Activated CD4-positive, alpha-beta T cell treated with anti-CD3 and anti-CD28 coated beads, Interleukin-2, amount 10 ng/mL, durations not matched to agents 7 days and 5 days (primary cell): ENCODE data around the gene KRT72. TPM values are rescaled to one million over a fixed set of nuclear protein-coding genes. Genes with fewer than 3 reads are reported as not detected.

Experiments
- CTCF ChIA-PET: fragments of 350-600 bp; sonication (Branson Sonifier 250); formaldehyde crosslinking; loops from one replicate; lab custom pipeline; 2021; ENCODE audit warnings: antibody characterized with exemption; lab: Charles Lee
- POLR2A ChIA-PET: fragments of 350-600 bp; sonication (Branson Sonifier 250); formaldehyde crosslinking; loops from one replicate; lab custom pipeline; 2021; ENCODE audit warnings: antibody characterized with exemption; lab: Charles Lee
- DNase-seq: peaks from one replicate; pipeline ENCODE4 v3.0.0-alpha.2; 2020
- H3K27ac Mint-ChIP-seq: one replicate; pipeline ENCODE4 v1.8.0; 2021; ENCODE audit warnings: mild to moderate bottlenecking, moderate library complexity, mixed read lengths
- H3K27me3 Mint-ChIP-seq: one replicate; pipeline ENCODE4 v1.8.0; 2021; ENCODE audit warnings: mixed read lengths
- H3K36me3 Mint-ChIP-seq: one replicate; pipeline ENCODE4 v1.8.0; 2021; ENCODE audit warnings: low read depth, mixed read lengths
- H3K4me1 Mint-ChIP-seq: one replicate; pipeline ENCODE4 v1.8.0; 2021; ENCODE audit warnings: mixed read lengths
- H3K4me3 Mint-ChIP-seq: one replicate; pipeline ENCODE4 v1.8.0; 2021; ENCODE audit warnings: mild to moderate bottlenecking, moderate library complexity, mixed read lengths
- H3K9me3 Mint-ChIP-seq: one replicate; pipeline ENCODE4 v1.8.0; 2021; ENCODE audit warnings: mixed read lengths
- total RNA-seq, 2 experiments: library from RNA; stranded (reverse); gene quantifications; one replicate each; pipeline ENCODE4 v1.2.3, GENCODE V29; 2021

Gene KRT72
- total RNA-seq, 2 experiments from 2014 or later = 12.3 to 13.0 TPM

GRCh38 chr12:52541709-52542108, 59.6 kb downstream of the KRT72 start:
- ChIA-PET POLR2A (no interaction called here), CTCF (no interaction called here)
- Mint-ChIP-seq H3K36me3 (no peaks in the 10 kb centered on the region), H3K4me3 (no peak overlapping the region), H3K4me1 (peaks cover 3% of the 10 kb centered on the region), H3K9me3 (no peaks in the 10 kb centered on the region), H3K27ac (no peak overlapping the region), H3K27me3 (no peaks in the 10 kb centered on the region)
- DNase-seq = no peak

DNA sequence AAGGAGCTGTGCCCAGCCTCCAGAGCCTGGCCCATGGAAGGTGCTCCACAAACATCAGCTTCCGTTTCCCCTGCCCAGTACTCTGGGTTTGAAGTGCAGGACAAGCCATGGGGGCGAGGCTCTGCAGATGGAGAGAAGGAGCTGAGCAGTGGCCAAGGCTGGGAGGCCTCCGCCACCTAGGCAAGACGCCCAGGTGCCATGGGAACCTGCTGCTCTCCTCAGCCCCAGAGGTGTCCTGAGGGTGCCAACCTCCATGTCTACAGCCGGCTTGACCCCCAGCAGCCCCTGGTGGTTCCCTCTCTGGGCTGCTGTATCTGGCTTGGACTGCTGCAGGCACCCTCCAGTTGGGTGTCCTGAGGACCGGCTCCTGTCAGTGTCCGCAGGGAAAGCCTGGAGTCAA, 60.7 kb downstream of the KRT72 start:
- no peak overlapping the region for H3K27ac Mint-ChIP-seq
- peaks cover 3% of the 10 kb centered on the region for H3K4me1 Mint-ChIP-seq
- H3K4me3 Mint-ChIP-seq = no peak overlapping the region
- no peak for DNase-seq
- H3K27me3 Mint-ChIP-seq = no peaks in the 10 kb centered on the region
- no peaks in the 10 kb centered on the region for H3K9me3 Mint-ChIP-seq
- CTCF ChIA-PET = no interaction called here
- POLR2A ChIA-PET = no interaction called here
- no peaks in the 10 kb centered on the region for H3K36me3 Mint-ChIP-seq

DNA sequence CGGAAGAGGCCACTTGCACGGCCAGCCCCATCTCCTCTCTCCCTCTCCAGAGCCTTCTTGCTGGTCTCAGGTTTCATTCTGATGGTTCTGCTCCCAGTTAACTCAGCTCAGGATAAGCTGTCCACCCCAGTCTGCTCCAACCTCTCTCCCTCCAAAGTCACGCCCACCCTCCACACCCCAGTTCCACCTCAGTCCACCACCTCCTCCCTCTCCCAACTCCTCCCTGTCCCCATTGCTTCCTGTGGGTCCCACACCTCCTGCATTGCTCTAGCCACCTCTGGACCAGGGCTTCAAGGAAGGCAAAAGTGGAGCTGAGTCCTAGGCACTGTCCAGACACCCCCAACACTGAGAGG, 61.5 kb downstream of the KRT72 start:
- ChIA-PET CTCF (no interaction called here), POLR2A (interaction anchor here (0.7 kb wide), 1 partner anchor 367 kb away, joined by 3 read pairs; no protein-coding TSS in a partner anchor)
- no peaks in the 10 kb centered on the region for H3K9me3 Mint-ChIP-seq
- no peak for DNase-seq
- no peaks in the 10 kb centered on the region for H3K36me3 Mint-ChIP-seq
- H3K4me1 Mint-ChIP-seq = peaks cover 3% of the 10 kb centered on the region
- no peaks in the 10 kb centered on the region for H3K27me3 Mint-ChIP-seq
- H3K4me3 Mint-ChIP-seq = no peak overlapping the region
- H3K27ac Mint-ChIP-seq = no peak overlapping the region

DNA sequence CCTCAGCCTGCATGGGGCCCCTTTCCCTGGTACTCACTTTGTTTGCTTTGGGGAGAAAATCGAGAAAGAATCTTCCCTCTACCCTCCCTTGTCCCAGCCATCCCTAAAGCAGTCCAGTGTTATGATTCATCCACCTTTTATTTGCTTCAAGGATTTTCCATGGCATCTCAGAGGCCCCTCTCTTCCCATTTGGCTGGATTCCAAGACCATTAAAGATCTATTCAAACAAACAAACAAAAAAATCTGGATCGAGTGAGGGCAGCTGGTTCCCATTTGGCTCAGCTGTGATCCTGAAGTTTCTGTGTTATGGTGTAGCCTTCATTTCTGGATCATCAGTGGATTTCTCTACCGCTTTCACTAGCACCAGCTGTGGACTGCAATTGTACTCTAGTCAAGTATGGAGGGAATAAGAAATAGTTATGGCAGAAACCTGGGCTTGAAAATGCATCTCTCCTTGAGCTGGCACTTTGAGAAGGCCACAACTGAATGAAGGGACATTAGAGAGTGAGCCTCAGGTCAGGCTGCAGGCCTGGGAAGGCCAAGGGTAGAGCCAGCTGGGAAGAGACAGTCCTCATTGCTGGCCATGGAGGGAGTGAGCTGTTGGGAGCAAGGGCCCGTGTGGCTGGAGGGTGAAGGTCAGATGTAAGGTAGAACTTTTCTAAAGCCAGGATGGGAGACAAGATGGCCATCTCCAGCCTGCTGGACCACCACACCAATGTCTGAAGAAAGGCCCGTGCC, 62.0 kb downstream of the KRT72 start:
- ChIA-PET POLR2A (interaction anchor here (0.7 kb wide), 1 partner anchor 366 kb away, joined by 3 read pairs; no protein-coding TSS in a partner anchor), CTCF (no interaction called here)
- no peak overlapping the region for H3K4me3 Mint-ChIP-seq
- no peaks in the 10 kb centered on the region for H3K36me3 Mint-ChIP-seq
- peaks cover 3% of the 10 kb centered on the region for H3K4me1 Mint-ChIP-seq
- no peak for DNase-seq
- H3K27ac Mint-ChIP-seq = no peak overlapping the region
- H3K27me3 Mint-ChIP-seq = no peaks in the 10 kb centered on the region
- no peaks in the 10 kb centered on the region for H3K9me3 Mint-ChIP-seq

DNA sequence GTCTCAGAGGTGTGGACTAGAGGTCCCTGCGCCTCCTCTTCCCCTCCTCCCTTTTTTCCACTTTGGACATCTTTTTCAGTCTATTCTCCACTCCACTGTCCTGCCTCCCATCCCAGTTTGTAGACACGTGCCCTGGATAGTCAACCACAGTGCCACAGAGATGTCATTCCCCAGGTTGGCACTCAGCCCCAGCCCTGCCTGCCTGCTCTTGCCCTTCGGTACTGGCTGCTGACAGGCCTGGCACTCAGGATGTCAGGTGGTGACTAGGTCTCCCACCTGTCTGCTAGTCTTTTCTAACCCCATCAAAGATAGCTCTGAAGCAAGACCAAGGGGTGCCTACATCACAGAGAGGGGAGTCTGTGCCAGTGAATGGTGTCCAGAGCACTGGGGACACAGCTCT, 64.2 kb downstream of the KRT72 start:
- ChIA-PET CTCF (no interaction called here), POLR2A (no interaction called here)
- Mint-ChIP-seq H3K27me3 (no peaks in the 10 kb centered on the region), H3K9me3 (no peaks in the 10 kb centered on the region), H3K4me3 (no peak overlapping the region), H3K4me1 (no peaks in the 10 kb centered on the region), H3K36me3 (no peaks in the 10 kb centered on the region), H3K27ac (no peak overlapping the region)
- no peak for DNase-seq

Other genes with a start within 250 kb of the KRT72 start
- not detected for gene KRT85, start 234.0 kb downstream of the KRT72 start, total RNA-seq
- not detected for gene KRT84, start 215.8 kb downstream of the KRT72 start, total RNA-seq
- gene KRT82, start 195.1 kb downstream of the KRT72 start, total RNA-seq = not detected
- not detected for gene KRT75, start 167.1 kb downstream of the KRT72 start, total RNA-seq
- gene KRT6B, start 149.3 kb downstream of the KRT72 start, total RNA-seq = not detected
- not detected for gene KRT6C, start 127.7 kb downstream of the KRT72 start, total RNA-seq
- gene KRT6A, start 108.2 kb downstream of the KRT72 start, total RNA-seq = not detected
- not detected for gene KRT5, start 81.1 kb downstream of the KRT72 start, total RNA-seq
- gene KRT71, start 48.3 kb downstream of the KRT72 start, total RNA-seq = not detected
- gene KRT74, start 27.6 kb downstream of the KRT72 start, total RNA-seq = under 1 TPM; 0.15 TPM
- gene KRT73, start 17.1 kb upstream of the KRT72 start, total RNA-seq = 1 to 10 TPM; 8.2 to 8.6 TPM
- gene KRT2, start 50.7 kb upstream of the KRT72 start, total RNA-seq = under 1 TPM; 0.10 TPM
- gene KRT1, start 78.9 kb upstream of the KRT72 start, total RNA-seq = under 1 TPM; 0.33 to 0.60 TPM
- not detected for gene KRT77, start 102.1 kb upstream of the KRT72 start, total RNA-seq
- gene KRT76, start 175.9 kb upstream of the KRT72 start, total RNA-seq = not detected
- gene KRT3, start 194.7 kb upstream of the KRT72 start, total RNA-seq = not detected
- gene KRT4, start 212.7 kb upstream of the KRT72 start, total RNA-seq = not detected
- not detected for gene KRT79, start 232.8 kb upstream of the KRT72 start, total RNA-seq
- gene KRT78, start 247.5 kb upstream of the KRT72 start, total RNA-seq = not detected